Activated naive CD4-positive, alpha-beta T cell treated with Interleukin-2 at 50 U/mL for 16 hours (primary cell): ENCODE data around the gene PLCB1.
A peak's percentile ranks its signal among the peaks of the same experiment; 100 is the strongest.
"Not testable (repeated sequence)": the region's sequence is repeated elsewhere in the genome, so short reads cannot be mapped to it uniquely, and the experiment has no call there.

ENCODE experiments used
- DNase-seq: peaks from one replicate; pipeline ENCODE4 v3.0.0-alpha.2; 2020

The PLCB1 gene

DNA sequence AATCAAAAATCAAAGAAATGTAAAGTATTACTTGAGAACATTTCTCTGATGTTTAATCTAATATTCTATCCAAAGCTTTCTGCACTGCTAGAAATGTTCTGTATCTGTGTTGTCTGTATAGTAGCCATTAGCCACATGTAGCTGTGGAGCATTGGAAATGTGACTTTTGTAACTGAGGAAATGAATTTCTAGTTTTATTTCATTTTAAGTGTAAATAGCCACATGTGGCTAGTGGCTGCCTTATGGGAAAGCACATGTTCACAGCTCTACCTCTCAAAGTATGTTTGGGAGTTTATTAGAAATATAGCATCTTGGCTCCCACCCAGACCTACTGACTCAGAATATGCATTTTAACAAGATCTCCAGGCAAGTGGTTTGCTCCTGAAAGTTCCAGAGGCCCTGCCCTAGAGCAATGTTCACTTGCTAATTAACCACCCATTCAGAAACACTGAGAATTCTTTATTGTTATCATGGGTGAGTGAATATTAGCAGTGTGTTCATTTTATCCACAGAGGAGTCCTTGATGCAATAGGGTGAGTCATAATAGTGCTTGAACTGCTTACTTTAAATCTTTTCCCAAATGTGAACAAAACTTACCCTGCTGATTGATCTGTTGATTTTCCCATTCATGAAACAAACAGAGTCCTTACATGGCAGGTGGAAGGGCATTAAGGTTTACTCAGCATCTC lies 282.7 kb downstream of the PLCB1 start:
- DNase-seq, result no peak

- DNase-seq, result no peak
Measured at GRCh38 chr20:8421981-8422380, 289.9 kb downstream of the PLCB1 start.

DNA sequence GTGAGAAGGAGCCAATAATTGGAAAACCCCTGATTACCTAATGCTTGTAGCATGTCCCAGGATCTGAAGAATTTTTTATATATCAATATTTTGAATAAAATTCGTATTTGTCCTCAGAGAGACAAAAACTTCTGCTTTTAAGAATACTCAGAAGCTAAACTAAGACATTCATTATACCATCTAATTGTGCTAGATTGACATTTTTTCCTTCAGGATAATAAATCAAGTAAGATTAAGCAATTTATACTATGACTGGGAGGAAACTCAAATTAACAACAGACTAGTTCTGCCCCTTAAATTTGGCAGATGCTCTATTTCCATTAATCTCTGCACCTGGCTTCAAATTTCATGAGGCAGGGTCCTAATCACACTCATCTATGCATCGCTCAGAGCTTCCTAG lies 291.4 kb downstream of the PLCB1 start:
- no peak for DNase-seq

DNA sequence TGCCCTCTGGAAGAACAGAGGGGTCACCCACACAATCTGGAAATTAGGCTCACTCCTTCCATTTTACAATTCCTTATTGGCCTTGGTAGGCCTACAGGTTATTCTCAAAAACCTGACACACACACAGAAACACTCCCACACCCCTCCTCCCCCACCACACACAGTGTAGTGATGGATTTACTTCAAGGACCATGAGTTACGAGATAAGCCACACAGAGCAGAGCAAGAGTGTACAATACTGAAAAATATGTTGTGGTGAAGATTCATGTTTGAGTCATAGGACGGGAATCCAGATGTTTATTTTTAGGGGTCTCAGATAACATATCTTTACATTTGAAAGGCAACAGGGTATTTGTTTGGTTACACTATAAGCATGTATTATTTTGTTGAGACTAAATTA lies 291.9 kb downstream of the PLCB1 start:
- no peak for DNase-seq

GRCh38 chr20:8425016-8425415 lies 292.9 kb downstream of the PLCB1 start:
- DNase-seq, result no peak

DNA sequence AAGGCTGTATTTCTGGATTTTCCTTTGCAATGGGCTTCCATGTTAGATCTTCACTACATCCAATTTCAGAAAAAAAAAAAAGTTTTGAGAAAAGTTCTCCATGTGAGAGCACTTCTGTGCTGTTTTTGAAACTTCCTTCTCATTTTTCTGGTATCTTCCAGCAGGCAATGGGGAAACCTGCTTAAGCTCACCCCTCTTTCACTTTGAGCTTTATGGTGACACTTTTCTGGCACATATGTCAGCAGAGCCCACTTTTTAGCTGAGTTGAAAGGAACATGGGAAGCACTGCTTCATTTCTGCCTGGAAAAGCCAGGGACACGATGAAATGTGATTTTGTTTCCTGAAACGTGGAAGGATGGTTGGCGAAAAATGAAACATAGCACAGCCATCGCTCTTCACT lies 293.7 kb downstream of the PLCB1 start:
- DNase-seq, result no peak

GRCh38 chr20:8427419-8428040 lies 295.5 kb downstream of the PLCB1 start:
- DNase-seq, result no peak

DNA sequence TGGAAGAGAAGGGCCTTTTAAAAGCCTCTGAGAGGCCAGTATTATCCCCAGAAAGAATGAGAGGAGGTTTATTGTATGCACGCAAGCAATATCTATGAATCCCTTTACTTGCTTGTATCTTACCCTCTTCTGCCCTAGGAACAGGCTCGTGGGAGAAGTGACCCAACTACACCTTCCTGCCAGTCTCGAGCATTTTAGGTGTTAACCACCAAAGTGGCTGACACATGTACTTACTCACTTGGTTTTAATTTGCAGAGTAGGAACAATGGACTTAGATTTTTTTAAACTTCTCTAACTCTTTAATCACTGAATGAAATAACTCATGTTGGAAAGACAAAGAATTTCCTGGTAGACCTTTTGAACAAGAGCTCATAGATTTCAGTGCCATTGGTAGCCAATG lies 296.9 kb downstream of the PLCB1 start:
- no peak for DNase-seq

- DNase-seq, result no peak
Measured at GRCh38 chr20:8431538-8432434, 299.7 kb downstream of the PLCB1 start.

GRCh38 chr20:8432435-8433148 lies 300.5 kb downstream of the PLCB1 start:
- no peak for DNase-seq

DNA sequence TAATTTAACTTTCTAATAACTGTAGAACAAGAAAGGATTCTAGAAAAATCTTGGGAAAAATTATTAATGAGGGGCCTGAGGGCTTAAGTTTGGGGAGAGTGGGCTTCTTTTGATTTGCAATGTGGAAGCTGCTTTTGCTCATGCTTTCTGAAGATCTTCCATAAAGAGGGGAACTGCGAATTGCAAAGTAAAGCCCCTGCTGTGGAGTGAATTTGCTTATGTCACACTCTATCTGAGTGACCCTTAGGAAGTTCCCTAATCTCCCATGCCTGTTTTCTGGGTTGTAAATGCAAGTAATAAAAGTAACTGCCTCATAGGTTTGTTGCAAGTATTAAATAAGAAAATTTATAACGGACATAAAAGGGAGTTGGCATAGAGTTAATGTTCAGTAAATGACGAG lies 301.2 kb downstream of the PLCB1 start:
- no peak for DNase-seq

DNA sequence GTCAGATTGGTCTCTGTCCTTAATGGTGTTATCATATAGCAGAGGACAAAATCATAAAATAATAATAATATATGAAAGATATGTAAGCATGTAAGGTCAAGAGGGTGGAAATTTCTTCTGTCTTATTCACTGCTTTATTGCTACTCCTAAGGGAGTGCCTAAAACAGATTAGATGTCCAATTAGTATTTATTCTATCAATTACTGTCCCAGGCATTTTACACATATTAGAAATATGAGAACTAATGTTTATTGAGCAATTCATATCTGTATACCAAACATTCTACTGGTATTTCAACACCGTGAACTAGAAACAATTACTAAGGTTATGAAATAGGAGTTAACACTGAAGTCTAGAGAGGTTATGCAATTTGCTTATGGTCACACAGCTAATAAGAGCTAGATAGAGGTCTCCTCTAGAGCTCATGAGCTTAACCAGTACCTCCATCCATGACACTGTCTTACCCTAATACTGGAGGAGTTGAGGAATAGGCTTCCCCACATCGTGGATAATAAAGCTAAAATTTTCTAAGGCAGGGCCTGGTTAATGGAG lies 302.3 kb downstream of the PLCB1 start:
- no peak for DNase-seq

- DNase-seq, result no peak
Measured at GRCh38 chr20:8435285-8436035, 303.4 kb downstream of the PLCB1 start.

GRCh38 chr20:8436938-8437337 lies 304.9 kb downstream of the PLCB1 start:
- not testable (repeated sequence) for DNase-seq

GRCh38 chr20:8438748-8439147 lies 306.7 kb downstream of the PLCB1 start:
- no peak for DNase-seq

DNA sequence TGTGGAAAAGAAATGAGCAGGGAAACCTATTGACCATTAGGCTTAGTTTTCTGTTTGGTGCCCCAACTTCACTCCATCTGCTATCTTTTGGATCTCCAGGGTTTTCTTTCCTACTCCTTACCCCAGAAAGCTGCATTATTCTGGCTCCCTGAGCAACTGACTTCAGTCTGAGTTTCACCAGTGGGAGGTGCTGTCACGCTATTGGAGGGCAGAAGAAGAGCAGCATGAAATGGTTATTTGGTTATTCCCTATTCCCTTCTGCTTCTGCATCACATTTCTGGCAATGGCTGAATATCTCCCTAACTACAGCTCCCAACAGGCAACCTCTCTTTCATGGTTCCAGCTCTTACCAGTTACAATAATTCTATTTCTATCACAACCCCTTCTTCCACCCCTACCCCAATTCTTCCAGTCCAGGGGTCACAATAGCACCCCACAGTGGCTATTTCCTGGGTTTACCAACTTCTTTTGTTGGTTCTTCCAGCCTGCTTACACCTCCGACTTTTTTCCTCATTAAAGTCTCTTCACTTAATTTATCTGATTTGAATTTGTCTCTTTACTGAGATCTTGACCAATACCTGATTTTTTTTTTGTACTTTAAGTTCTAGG lies 311.5 kb downstream of the PLCB1 start:
- DNase-seq, result no peak

- no peak for DNase-seq
Measured at GRCh38 chr20:8447262-8448120, 315.4 kb downstream of the PLCB1 start.

- no peak for DNase-seq
Measured at GRCh38 chr20:8449123-8449522, 317.1 kb downstream of the PLCB1 start.

DNA sequence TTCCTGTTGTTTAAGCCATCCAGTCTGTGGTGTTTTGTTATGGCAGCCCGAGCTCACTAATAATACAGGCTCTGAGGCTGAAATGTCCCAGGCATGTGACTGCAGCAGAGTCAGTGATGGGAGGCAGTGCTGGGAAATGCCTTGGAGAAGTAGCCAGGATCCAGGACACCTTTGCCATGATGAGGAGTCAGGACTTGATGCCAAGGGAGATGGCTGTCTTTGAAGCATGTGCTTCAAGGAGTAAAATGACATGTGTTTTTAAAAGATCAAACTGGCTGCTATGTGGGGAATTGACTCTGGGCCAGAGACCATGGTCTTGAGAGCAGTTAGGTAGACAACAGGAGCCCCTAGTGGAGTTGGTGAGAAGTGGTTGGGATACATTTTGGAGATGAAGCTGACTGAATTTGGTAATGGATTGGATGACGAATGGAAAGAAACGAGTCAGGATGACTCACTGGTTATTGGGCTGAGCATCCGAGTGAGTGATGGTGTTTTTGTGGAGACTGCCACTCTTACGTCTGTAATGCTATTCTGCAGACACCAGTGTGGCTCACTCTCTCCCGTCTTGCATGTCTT lies 322.2 kb downstream of the PLCB1 start:
- DNase-seq, result peak; percentile 6

DNA sequence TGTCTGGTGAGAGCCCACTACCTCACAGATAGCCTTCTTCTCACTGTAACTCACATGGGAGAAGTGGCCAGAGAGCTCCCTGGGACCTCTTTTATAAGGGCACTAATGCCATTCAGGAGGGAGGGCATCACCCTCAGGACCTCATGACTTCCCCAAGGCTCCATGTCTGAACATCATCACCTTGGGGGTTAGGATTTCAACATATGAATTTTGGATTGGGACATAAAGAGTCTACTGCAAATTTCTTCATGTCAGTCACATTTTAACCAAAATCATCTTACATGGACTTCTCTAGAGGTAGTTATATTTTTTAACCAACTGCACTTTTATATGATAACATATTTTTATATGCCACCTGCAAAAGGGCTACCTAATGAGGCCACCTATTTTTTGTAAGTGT lies 324.7 kb downstream of the PLCB1 start:
- DNase-seq, result no peak
